Astrocyte (in vitro differentiated cells and primary cell): ENCODE data around the gene CCNI2.

Experiments
- EZH2 ChIP-seq: IDR thresholded peaks from 2 replicates; pipeline ENCODE4 v1.6.1; 2012; ENCODE audit warnings: mild to moderate bottlenecking, low read length, inconsistent platforms; ENCODE audit not compliant: insufficient read depth
- TF ChIP-seq, protein P1 (sequence below): IDR thresholded peaks from 2 replicates; pipeline ENCODE4 v1.5.1; 2011; ENCODE audit warnings: low read depth, mild to moderate bottlenecking, inconsistent platforms, low read length, moderate library complexity; ENCODE audit not compliant: insufficient read depth

DNA sequence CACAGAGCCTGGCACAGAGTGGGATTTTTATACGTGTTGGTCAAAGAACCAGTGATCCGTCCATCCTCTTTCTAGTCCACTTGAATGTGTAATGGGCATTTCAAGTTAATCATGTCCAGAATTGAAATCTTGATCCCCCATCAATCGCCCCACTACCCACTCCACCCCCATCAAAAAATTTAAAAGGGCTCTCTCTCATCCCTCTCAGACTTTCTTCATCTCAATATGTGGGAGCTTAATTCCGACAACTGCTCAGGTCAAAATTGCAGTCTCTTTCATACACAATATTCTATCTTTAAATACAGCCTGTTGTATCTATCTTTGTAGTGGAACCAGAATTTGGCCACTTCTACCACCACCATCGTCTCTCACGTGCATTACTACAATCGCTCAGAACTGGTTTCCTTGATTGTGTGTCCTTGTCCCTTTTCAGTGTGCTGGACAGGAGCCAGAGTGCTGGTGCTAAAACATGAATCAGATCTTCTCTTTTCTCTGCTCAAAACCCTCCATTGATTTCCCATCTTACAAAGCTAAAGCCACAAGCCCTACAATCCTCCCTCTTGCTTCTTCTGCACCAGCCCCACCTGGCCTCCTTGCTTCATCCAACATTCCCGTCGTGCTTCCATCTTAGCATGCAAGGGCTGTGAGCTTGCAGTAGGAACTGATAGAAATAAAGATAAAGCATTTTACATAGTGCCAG lies 9.1 kb upstream of the CCNI2 start:
- no peak for TF ChIP-seq EZH2
- TF ChIP-seq, protein P1, sequence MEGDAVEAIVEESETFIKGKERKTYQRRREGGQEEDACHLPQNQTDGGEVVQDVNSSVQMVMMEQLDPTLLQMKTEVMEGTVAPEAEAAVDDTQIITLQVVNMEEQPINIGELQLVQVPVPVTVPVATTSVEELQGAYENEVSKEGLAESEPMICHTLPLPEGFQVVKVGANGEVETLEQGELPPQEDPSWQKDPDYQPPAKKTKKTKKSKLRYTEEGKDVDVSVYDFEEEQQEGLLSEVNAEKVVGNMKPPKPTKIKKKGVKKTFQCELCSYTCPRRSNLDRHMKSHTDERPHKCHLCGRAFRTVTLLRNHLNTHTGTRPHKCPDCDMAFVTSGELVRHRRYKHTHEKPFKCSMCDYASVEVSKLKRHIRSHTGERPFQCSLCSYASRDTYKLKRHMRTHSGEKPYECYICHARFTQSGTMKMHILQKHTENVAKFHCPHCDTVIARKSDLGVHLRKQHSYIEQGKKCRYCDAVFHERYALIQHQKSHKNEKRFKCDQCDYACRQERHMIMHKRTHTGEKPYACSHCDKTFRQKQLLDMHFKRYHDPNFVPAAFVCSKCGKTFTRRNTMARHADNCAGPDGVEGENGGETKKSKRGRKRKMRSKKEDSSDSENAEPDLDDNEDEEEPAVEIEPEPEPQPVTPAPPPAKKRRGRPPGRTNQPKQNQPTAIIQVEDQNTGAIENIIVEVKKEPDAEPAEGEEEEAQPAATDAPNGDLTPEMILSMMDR, result no peak
